HG03571 (cell line): ENCODE measurements around the gene ALOX12B.
"Not testable (repeated sequence)": the region's sequence is repeated elsewhere in the genome, so short reads cannot be mapped to it uniquely, and the experiment has no call there.

ENCODE experiments used
- ATAC-seq: cut with Tn5 transposase; IDR thresholded peaks from one replicate; pipeline ENCODE4 v1.9.1; 2021; ENCODE audit not compliant: unreplicated experiment

ALOX12B gene

DNA sequence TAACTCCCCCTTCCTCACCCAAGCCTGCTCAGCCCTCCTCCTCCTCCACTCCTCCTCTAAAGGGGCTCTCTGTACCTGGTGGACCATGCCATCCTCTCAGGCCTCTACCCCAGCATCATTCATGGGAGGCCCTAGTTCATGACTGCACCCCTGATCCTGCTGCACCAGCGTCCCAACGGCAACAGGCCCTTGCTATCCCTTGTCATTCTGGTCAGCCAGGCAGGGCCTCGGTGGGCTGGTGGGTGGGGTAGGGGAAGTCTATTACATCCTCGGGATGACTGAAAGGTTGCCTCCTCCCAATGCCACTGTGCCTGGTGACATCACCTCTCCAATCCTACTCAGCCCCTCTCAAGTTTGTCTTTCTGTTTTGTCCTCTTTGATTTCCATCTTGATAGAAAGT is 19.7 kb downstream of the ALOX12B start:
- no peak for ATAC-seq

DNA sequence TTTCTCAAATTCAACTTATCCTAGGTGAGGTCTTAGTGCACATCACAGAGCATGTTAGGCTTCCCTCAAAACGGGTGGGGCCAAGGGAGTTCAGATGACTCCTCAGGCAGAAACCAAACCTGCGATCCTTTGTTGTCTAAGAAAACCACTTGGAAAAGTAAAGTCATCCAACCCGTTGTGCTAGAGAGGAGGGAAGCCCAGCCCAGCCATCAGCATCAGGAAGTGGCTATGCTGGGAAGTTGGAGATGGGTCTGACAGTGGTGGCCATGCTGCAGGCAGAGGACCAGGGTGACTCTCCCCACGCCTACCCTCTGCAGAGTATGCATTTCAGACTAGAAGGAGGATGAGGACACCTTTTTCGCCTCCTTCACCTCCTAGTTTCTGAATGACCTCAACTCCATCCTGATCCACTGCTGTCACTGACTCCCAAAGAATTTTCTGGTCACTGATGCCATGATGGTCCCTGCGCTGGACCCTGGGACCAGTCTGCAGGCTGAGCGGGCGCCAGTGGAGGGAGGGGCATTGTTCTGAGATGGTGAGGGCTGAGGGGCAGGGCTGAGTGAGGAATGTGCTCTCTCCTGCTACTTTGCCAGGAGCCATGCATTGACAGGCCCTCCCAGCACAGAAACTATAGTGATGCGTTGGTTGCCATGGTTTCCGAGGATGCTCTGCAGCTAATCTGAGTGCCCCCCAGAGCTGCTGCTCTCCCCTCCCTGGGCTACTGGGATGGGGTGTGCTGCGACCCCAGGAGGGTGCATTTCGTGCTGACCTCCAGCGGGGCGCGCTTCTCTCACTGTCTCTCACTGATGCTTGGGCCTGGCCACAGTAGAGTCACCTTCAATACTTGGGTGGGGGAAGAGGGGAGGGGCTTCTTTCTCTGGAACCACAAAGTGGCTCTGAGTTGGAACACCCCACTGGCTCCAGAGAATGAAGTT is 20.4 kb downstream of the ALOX12B start:
- no peak for ATAC-seq

DNA sequence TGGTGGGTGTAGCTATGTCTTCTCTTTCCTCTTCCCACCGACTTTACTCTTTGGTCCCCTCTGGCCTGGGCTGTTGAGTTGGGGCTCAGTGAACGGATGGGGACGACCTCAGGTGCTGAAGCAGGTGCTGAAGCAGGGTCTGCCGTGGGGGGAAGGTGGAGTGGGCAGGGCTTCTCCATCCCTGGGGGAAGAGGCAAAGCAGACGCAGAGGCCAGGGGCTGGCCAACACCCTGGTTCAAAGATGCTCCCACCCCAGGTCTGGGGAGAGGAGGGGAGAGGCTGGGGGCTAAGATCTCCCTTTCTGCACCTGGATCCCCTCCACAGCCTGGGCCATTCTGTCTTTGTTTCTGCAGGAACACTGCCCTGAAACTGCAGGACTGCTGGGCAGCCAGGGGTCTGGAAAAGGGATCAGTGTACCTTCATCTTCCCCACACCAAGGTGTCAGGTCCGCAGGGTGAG is 22.9 kb downstream of the ALOX12B start:
- no peak for ATAC-seq

DNA sequence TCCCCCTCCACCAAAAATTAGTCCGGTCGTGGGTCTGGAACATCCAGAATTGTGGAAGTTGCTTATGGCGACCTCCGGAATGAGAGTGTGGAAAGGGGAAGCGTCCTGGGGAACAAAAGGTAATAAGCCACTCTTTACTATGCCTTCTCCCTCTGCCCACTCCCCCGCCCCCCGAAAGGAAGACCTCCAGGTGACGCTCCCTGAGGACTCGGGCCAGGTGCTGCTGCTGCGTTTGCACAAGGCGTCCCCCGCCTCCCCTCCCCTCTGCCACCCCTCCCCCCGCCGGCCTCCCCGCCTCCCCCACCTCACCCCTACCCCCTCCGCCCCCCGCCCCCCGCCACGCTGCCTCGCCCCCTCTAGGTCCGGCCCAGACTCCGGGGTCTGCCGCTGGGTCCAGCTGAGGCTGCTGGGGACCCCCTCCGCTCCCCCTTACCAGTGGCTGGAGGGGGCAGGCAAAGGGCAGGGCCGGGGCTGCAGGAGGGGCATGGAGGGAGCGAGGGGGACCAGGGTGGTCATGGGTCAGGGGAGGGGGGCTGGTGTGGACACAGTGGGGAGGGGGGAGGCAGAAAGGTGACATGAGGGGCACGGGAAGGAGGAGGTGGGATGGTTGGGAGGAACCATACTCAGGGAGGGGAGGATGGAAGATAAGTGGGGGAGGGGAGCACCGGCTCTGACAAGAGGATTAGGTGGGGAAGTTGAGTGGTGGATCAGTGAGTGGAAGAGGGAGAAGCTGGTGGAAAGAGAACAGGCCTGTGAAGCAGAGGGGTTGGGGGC is 23.6 kb downstream of the ALOX12B start:
- no peak for ATAC-seq

DNA sequence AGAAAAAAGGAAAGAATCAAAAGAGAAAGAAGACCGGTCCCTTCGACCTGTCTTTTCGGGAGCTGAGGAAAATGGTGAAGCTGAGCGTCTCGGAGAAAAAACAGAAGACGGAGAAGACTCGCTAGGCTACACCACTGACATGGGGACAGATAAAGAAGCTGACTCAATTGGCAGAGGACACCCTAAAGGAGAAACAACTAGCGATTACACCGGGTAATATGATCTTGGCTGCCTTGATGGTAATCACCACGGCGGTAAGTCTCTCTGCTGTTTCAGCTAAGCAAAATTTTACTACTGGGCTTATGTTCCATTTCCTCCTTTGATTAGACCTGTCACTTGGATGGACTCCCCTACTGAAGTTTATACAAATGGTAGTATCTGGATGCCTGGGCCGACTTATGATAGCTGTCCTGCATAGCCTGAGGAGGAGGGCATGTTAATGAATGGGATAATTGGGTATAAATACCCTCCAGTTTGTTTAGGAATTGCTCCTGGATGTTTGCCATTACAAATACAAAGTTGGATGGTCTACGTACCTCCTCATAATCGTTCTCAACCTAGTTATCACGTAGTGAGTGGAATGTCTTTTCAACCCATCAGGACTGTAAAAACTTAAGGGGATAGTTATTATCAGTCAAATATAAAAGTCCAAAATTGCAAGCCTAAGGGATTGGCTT is 24.6 kb downstream of the ALOX12B start:
- no peak for ATAC-seq

DNA sequence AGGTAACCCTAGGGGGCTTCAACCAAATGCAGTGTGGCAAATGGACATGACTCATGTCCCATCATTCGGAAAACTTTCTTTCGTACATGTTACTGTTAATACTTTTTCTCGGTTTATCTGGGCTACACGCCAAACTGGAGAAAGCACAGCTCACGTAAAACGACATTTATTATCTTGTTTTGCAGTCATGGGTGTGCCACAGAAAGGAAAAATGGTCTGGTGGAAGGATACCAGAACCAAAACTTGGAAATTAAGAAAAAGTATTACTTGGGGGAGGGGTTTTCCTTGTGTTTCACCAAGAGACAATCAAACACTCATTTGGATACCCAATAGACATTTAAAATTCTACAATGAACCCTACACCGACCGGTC is 25.1 kb downstream of the ALOX12B start:
- ATAC-seq: no peak

DNA sequence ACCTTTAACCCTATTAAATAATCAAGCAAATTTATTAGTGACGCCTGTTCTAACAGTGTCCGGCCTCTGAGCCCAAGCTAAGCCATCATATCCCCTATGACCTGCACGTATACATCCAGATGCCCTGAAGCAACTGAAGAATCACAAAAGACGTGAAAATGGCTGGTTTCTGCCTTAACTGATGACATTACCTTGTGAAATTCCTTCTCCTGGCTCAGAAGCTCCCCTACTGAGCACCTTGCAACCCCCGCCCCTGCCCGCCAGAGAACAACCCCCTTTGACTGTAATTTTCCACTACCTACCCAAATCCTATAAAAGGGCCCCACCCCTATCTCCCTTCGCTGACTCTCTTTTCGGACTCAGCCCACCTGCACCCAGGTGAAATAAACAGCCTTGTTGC is 25.7 kb downstream of the ALOX12B start:
- ATAC-seq: not testable (repeated sequence)

DNA sequence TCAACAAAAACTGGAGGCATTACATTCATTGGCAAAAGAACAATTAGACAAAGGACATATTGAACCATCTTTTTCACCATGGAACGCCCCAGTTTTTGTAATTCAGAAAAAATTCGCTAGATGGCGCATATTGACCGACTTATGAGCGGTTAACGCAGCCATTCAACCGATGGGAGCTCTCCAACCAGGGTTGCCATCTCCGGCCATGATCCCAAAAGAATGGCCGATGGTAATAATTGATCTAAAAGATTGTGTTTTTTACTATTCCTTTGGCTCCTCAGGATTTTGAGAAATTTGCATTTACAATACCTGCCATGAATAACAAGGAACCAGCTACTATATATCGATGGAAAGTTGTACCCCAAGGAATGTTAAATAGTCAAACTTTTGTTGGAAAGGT is 27.2 kb downstream of the ALOX12B start:
- no peak for ATAC-seq

DNA sequence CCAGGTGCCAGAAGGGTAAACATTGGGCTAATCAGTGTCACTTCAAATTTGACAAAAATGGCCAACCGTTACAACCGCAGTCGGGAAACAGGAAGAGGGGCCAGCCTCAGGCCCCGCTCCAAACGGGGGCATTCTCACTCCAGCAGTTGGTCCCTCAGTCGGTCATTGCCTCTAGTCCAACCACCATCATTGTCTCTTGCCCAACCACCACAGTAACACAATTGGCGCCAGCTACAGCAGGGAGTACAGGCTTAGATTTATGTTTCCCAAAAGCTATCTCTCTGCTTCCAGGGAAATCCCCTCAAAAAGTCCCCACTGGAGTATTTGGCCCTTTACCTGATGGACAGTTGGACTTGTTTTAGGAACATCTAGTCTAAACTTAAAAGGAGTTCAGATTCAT is 28.4 kb downstream of the ALOX12B start:
- no peak for ATAC-seq

DNA sequence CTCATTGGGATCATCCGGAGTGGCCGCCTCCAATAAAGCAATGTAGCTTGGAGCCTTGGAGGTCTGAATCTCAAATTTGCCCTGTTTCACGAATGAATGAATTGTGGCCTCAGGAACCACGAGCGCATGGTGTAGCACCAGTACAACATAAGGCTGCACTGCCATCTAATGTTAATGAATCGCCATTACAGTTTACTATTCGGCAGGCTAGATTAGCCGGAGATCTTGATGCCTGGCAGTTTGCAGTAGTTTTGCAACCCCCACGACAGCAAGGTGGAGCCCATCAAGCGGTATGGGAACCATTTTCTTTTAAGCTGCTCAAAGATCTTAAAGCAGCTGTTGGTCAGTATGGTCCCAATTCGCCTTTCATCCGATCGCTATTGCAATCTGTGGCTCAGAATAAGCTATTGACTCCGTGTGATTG is 29.8 kb downstream of the ALOX12B start:
- no peak for ATAC-seq

DNA sequence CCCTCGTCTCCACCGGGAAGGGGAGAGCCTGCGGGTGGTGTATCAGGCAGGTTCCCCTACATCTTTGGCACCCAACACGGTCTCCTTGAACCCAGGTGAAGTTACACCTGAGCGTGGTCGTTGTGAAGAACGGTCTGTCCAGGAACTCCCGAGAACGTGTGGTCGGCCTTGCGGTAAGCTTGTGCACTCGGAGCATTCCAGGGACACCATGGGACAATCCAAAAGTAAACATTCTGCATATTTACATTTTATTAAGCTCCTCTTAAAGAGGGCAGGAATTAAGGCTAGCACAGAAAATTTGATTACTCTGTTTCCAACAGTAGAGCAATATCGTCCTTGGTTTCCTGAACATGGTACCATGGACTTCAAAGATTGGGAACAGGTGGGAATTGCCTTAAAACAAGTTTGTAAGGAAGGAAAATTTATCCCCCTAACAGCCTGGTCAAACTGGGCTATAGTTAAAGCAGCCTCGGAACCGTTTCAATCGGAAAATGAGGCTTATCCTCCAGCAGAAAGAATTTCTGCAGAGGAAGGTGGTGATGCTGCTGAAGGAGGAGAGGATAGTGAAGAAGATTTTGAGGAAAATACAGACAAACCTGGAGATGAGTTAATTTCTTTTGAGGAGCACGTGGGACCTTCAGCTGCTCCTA is 30.4 kb downstream of the ALOX12B start:
- ATAC-seq: no peak

DNA sequence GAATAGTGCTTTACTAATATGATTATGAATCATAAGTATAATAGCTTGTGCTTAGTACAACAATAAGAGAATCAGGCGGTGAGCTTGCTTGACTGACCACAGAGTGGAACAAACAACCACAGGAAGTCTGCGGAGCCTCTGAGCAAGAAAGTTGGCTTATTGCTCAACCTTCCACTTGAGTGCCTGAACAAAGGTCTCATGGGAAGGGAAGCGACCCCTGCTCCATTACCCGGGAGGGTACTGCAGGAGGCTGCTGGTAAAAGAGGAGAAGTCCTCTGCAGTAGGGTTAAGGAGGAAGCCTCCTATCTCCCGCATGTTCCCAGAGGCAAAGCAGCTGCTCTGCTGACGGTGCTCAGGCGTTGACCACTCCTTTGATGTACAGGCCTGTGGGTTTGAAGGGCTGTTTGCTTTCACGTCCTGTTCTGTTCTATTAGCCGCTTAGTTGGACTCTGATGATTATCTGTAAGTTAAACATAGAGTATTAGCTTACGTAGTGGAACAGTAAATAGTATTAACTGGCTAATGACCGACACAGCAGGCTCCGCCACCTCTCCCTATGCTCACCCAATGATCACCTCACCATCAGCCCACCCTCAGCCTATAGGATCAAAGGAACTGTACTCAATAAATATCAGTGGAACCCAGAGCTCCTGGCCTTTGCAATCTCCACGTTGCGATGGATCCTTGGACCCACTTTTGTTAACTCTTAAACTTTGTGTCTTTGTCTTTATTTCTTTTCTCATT is 31.1 kb downstream of the ALOX12B start:
- ATAC-seq: peak; percentile 66

DNA sequence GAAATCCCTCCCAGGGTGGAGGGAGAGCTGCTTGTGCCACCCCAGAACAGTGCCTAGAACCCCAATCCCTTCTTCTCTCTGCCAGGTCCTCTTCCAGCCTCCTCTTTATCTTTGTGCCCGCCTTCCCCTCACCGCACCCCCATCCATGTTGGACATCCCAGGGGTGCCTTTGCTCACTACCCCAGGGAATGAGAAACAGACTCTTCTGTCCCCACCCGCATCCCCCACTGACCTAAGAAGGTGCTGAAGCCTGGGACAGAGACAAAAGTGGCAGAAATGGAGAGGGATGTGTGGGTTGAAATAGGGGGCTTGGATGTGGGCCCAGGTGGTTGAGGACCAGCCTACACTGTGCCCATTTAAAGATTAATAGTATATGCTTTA is 31.7 kb downstream of the ALOX12B start:
- ATAC-seq: no peak

DNA sequence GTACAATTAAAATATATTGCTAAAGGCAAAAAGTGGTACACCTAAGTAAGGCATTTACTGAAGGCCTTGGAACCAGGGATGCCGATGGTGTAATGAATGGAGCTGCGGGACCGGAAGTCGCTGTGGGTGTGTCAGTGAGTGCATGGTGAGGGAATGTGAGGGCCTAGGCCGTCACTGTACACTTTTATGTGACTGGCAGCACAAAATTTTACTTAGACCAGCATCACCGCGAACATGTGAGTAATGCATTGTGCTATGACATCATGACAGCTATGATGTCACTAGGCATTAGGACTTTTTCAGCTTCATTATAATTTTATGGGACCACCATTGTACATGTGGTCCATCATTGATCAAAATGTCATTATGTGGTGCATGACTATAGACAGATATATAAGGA is 33.9 kb downstream of the ALOX12B start:
- ATAC-seq: no peak

DNA sequence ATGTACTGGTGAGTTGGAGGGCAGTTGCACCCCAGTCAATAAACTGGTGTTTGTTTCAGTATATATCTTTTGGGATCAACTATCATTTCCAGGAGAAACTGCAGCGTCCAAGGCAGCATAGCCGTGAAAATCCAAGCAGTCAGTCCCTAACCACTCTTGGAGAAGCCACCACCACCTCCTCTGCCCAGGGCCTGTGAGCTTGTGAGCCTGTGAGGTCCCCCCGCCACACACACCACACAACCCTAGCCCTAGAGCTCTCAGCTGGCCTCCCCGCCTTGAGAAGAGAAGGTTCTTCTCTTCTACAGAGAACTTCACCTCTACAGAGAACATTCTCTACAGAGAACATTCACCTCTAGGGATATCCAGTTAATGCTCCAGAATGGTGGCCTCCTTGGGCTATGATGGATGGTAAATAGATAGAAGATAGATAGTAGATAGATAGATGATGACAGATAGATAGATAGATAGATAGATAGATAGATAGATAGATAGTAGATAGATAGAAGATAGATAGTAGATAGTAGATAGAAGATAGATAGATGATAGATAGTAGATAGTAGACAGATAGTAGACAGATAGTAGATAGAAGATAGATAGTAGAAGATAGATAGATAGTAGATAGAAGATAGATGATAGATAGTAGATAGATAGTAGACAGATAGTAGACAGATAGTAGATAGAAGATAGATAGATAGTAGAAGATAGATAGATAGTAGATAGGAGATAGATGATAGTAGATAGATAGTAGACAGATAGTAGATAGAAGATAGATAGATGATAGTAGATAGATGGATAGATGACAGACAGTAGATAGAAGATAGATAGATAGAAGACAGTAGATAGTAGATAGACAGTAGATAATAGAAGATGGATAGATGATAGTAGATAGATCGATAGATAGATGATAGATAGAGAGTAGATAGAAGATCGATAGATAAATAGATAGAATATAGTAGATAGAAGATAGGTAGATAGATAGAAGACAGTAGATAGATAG is 35.0 kb downstream of the ALOX12B start:
- ATAC-seq: no peak

DNA sequence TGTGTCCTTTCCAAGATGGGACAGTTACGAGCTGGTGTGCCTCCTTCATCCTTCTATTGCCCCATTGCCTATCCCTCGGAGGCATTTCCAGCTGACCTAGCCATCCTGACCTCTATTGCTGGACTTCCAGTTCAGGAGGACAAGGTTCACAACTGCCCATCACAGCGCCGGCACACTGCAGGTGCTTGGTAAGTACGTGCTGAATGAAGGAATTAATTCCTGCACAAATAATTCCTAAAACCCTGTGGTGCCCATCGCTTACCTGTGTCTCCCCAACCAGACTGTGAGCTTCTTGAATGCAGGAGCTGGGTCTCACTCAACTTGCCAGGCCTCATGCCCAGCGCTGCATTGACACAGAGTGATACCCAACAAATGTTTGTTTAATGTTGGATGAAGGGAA is 35.7 kb downstream of the ALOX12B start:
- no peak for ATAC-seq

DNA sequence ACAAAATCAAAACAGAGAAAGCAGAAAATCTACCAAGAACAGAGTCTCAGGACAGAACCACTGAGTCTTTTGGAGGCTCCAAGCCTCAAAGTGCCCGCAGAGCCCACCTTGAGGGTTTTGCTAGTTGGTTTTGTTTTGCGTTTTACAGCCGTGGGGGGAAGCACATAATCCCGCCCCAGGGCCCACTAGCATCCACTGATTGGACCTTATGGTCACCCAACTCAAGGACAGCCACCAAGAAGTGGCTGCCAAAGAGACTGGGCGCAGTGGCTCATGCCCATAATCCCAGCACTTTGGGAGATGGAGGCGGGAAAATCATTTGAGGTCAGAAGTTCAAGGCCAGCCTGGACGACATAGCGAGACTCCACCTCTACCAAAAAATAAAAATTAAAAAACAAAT is 38.8 kb downstream of the ALOX12B start:
- no peak for ATAC-seq

DNA sequence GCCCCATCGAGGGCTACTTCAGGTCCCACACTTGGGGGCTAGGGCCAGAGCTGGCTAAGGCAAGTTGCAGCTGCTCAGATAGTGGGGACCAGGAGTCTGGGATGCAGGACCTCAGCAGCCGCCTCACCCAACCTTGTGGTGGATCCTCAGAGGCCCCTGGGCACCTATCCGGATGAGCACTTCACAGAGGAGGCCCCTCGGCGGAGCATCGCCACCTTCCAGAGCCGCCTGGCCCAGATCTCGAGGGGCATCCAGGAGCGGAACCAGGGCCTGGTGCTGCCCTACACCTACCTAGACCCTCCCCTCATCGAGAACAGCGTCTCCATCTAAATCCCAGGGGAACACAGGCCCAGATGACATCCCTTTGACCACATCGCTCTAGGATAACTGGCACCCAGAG is 39.3 kb downstream of the ALOX12B start:
- no peak for ATAC-seq

DNA sequence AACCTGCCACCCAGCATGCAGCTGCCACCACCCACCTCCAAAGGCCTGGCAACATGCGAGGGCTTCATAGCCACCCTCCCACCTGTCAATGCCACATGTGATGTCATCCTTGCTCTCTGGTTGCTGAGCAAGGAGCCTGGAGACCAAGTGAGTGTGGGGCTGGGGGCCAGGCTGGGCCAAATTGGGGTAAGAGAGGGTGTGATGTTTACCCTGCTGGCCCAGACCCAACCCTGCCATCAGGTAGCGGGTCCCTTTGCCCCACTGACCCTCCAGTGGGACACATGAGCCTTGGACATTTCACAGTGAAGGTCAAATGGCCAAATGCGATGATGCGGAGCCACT is 39.8 kb downstream of the ALOX12B start:
- ATAC-seq: no peak
